T follicular helper cell (primary cell): ENCODE measurements around the gene POLR3A.

Source experiments
- DNase-seq: peaks from one replicate; pipeline ENCODE4 v3.0.0-alpha.2; 2020; ENCODE audit warnings: low read depth

Gene POLR3A

DNA sequence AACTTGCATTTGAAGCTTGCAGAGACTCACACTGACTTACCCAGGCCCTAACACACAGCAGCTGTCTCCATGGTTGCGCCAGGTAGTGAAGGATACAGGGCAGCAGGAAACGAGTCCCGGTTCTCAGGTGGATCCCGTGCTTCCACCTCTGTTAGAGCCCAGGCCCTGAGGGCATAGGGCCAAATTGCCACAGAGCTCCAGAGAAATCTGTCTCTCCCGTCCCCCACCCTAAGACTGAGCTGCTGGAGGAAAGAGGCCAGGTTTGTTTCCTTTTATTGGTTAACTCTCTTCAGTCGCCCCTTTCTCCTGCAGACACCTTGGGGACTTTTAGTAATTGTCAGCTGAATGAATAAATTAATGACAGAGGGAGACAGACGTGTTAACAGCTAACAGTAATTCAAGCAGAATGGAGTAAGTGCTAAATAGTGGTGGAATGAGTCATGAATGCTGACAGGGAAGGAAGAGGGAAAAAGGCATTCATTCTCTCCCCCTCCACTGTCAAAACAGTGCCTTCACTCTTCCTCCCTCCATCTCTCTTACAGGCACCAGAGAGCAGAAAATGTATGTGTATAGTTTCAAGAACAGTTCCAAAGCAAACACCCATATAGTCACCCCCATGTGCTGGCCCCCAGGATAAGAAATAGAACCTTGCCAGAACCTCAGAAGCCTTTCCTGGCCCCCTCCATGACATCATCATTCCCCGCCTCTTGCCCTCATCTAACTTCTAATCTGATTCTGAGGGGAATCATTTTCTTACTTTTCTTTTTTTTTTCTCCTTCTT lies 86.0 kb downstream of the POLR3A start:
- no peak for DNase-seq

DNA sequence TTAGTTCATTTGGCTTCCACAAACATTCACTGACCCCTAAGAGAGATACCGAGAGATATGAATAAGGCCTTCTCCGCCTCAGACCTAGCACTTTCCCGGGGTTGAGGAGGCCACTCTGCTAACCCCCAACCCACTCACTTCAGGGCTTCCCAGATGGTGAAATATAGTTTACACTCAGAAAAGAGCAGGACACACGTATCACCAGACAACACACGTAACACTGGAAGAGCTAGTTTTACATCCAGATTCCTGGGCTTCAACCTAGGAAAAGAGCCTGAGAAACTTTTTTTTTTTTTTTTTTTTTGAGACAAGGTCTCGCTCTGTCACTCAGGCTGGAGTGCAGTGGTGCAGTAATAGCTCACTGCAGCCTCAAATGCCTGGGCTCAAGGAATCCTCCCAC lies 87.5 kb downstream of the POLR3A start:
- no peak for DNase-seq

DNA sequence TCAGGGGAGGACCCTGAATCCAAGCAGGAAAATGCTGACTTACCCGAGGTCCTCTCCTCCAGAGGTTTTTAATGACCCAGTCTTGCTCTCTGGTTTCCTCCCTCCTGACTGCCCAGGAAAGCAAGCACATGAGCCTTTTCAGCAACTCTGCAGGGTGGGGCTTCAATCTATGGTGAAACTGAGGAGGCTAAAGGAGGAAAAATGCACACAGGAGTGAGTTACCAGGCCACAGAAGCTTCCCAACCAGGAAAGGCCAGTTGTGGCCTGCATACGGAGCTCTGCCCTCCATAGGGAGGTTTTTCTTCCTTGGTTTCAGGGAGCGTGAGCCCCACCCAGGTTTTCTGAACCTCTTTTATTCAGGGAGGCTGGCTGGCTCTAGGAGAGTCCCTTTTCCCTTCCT lies 88.7 kb downstream of the POLR3A start:
- DNase-seq = no peak

DNA sequence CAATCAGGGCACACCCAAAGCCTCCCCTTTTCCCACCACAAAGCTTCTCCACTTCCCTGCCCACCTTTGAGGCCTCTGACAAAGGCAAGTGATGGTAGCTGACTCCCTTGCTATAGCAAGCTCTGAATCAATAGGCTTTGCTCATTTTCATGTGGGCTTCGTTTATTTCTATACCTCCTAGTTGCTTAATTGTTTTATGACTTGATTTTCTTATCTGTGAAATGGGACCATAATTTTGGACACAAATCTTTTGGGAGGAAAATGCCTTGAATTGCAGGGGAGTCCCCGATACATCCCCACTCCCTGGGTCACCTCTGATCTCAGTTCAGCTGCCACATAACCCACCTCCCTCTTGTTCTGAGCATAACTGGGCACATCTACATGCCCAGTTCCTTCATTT lies 89.1 kb downstream of the POLR3A start:
- no peak for DNase-seq

DNA sequence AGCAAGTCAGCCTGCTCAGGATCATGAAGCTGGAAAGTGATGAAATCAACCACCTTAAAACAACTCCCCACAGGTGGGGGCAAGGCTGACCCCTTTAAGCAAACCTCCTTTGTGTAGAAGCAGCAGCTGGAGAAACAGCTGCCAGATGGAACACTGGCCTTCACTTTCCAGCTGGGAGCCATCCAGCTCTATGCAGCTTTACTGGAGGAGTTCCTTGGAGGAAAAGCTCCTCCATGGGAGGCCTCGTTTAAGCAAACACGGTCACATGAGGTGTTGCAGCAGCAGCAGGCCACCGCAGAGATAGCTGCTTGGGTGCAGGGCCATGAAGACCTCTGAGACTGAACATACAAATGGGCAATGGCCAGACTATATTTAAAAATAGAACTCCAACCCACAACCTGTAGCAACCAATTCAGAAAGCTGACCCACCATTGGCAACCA lies 89.7 kb downstream of the POLR3A start:
- DNase-seq = no peak

DNA sequence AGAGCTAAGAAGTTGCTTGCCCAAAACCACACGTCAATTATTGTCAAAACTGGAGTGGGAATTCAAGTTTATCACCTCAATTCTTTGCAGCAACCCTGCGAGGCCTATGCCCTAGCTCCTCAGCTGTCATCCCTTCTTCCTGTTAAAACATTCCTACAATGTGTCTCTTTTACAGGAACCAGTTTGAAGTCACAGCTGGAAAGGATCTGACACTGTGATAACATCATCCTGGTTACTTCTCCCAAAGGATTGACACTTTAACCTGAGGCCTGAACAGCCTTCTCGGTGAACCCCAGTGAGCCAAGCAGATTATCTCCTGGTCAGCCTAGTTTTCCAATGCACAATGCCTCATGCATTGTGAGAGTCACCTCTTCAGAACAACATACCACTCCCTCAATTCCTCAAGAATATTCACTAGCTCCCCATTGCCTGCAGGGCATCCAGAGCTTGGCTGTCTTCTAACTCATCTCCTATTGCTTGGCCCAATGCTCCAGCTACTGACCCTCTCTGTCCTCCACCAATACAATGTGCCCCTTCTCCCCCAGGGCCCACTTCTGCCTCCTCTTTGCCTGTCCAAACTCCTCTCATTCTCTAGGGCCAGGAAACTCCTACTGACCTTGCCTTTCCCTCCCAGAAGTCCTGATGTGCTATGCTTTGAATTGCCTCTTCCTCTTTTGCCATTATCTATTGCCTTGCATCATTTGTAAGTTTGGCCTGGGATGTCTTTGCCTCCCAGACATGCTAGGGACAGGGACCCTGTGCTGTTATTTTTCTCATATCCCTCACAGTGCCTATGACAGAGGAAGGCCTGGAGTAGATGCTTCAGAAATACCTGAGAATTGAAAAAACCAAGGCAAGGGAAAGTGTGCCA lies 92.4 kb downstream of the POLR3A start:
- DNase-seq = no peak

DNA sequence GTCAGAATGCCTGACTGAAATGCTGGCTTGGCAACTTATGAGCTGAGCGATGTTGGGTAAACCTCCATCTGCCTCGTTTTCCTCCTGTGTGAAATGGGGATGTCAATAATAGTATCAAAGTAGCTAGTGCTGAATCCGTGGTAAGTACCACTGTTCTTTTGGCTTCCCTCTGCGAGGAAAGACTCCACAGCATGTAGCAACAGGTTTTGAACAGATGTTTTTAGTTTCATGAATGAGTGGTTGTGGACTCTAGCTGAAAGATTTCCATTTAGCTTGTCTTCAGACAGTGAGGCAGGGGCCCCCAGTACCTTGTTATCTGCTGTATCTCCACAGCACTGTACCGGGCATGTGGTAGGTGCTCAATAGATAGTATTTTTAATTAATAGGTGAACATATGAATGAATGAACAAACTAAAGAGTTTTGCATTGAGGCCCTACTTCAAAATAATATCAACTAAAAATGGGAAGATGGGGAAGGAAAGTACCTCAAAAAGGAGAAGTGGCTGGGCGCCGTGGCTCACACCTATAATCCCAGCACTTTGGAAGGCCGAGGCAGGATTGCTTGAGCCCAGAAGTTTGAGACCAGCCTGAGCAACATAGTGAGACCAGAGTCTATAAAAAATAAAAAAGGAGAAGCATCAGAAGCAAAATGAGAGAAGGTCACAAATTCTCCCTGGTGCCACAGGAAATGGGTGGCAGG lies 97.1 kb downstream of the POLR3A start:
- DNase-seq = no peak

DNA sequence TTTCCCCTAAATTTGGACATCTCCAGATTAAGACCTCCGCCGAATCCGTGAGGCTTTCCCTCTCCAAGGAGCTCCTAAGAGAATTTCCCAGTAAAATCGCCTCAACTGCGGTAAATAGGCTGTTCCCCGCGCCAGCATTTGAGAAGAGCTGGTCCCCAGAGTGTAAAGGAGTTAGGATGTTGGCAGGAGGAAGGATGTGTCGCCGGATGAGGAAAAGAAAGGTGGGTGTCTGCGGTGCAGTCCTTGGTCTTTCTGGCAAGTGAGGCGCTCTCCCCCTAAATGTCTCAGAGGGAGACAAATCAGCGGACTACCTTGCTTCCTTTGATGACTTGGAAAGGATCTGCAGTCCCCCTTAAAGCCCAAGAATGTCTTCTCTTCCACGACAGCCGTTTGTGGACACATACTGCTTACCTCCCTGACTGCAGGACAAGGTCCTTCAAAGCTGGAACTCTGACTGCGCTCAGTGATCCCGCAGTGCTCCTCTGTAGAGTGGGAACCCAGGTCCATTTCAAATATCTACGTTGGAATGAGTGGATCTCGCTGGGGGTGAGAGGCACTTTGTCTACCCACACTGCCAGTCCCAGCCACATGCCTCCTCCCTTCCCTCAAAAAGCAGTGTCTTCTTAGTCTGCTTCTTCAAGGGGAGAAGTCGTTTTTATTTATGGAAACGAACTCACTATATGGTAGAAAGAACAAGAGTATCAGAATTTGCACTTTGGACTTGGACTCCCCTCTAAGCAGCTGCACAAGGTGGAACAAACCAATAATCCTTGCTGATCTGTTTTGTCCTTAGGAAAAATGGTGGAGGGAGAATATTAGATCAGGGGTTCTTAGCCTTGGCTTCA lies 101.7 kb downstream of the POLR3A start:
- no peak for DNase-seq

DNA sequence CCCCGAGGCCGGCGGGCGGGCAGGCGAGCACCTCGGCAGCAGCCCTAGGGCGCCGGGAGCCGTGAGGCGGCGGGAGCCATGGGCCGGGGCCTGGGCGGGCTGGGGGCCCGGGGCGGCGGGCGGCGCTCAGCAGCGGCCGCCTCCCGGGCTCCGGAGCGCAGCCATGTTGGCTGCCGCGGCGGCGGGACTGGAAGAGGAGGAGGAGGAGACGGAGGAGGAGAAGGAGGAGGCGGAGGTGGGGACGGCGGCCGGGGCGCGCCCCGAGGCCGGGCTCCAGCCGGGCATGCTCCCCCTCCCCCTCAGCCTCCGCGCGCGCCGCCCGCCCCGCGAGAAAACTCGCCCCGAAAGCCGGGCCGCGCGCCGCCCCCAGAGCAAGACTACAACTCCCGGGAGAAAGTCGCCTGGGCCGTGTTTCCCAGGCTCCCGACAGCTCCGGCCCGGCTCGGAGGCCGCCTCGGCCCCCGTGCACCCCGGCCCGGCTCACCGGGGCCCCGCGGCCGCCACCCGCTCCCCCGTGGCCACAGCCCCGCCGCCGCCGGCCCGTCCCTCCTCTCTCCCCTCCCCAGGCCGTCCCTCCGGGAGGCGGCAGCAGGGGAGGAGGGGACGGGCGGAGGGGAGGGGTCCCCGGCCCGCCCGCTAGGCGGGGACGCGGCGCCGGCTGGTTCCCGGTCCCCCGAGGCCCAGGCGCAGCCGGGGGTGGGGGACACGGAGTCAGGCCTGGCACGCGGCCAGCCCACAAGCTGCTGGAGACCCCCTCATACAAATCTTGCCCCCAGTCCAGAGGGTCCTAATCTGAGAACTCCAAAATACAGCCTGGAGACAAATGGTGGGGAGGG lies 102.5 kb downstream of the POLR3A start, which contains the start of gene DLG5:
Gene DLG5 (minus strand): TSS at position 190 of the 836 bp plus-strand sequence. CDS start 235 bp downstream, outside the sequence.
- DNase-seq = no peak

DNA sequence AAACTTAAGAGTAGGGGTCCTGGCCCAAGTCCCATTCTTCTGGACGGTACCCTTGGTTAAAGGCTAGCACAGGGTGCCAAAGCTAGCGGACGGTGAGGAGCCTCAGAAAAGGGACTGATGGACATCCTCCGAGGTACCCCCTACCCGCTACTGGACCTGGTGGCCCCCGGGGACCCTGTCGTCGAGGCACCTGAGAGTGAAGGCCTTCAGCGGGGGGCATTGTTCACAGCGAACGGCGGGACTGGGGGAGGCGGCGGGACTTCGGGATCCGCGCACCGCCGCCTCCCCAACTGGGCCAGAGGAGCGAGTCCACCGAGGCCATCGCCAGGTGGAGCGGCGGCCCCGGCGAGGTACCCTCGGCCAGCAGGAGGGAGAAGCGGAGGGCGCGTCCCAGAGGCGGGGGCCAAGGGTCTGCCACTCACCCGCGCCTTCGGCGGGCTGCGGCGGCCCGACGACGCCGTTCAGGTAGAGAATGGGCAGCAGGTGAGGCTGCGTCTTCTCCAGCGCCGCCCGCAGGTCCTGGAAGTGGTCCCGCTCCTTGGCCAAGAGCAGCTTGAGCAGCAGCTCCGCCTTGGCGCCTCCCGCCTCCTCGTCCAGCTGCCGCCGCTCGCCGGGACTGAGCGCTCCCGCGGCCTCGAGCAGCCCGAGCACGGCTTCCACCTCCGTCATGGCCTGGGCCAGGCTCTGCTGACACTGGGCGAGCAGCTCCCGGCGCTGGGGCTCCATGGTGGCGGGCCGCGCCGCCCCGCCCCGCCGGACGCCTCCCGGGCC lies 103.3 kb downstream of the POLR3A start:
- no peak for DNase-seq

DNA sequence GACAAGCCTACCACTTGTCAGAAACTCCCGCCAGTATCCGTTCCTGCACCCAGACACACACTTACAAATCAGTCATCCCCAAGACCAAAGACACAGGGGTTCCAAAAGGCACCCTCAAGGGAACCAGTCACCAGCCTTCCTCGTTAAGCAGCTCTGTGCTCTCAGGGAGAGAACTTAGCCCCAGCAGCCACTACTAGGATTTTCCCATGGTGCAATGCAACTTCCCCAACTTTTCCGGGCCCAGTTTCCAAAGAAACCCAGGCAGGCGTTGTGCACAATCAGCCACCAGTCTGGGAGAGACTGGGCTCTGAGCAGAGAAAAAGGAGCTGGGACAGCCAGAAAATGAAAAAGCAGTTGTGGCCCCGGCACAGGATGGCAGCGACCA lies 103.9 kb downstream of the POLR3A start:
- DNase-seq = no peak

DNA sequence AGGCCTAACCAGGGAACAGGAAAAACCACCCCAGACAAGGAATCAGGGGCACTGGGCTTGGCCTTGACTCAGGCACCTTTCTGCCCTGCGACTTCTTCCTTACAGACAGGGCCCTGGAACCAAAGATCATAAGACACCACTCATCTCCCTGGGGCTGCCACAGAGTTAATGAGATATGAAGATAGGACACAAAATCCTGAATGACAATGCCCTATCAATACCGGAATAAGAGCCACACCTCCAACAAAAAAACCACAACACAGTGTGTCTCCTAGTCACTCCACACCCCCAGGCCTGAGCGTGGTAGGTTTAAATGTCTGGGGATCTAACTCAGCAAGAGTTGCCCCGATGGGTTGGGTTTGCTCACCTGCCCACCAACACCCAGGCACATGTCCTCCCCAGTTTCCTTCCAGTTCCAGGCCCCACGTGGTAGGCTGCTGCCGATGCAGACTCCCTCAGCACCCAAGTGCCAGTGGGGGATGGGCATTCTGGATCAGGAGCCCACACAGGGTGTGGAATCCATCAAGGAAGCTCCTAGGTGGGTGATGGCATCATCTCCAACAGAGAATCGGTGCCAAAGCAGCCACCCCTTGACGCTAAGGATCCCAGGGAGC lies 106.6 kb downstream of the POLR3A start:
- DNase-seq = no peak

DNA sequence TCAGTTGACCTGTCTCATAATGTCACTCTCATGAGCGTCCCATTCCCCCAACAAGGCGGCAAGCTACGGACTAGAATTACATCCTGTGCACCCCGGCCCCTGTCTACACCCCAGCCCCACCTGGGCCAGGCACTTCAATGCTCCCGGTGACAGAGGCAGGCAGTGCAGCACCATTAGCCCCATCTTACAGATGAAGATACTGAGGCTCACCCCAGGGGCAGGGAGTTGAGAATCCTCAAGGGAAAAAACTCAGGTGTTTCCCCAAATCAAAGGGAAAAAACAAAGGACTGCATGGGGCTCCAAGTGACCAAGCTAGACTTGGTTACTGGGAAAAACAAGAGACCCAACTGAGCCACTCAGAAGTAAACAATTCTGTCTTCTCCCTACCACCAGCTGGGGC lies 107.3 kb downstream of the POLR3A start:
- DNase-seq = no peak

DNA sequence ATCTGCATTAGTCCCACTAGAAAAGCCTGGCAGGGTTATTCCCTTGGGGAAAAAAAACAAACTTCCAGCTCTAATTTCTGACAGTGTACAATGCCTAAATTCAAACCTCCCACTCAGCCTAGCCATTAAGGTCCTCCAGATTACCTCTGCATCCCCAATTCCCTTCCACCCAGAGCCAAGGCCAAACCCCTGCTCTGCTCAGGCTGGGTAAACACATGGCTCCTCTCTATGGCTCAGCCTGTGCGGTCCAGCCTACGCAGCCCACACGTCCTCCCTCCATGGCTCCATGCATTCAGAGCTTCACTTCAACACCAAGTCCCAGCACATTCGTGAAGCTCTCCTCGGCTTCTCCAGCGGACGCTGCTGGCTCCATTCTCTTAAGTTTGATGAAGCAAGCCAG lies 107.9 kb downstream of the POLR3A start:
- DNase-seq = no peak

DNA sequence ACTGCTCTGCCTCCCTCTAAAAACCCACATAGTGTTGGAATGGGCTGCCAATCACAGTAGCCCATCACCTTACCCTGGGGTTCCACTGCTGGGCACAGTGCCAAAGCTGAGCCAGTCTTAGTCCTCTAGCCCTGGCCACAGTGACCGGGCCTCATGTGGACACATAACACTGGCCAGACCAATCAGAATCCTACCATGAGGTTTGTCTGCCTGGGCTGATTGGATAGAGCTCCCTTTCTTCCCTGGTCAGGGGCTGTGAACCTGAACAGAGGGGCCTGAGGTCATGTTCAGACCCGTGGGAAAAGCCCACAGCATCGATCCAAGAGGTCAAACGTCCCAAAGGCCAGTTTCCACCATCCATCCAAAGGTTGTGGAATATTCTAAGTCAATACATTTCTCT lies 108.8 kb downstream of the POLR3A start:
- DNase-seq = no peak

DNA sequence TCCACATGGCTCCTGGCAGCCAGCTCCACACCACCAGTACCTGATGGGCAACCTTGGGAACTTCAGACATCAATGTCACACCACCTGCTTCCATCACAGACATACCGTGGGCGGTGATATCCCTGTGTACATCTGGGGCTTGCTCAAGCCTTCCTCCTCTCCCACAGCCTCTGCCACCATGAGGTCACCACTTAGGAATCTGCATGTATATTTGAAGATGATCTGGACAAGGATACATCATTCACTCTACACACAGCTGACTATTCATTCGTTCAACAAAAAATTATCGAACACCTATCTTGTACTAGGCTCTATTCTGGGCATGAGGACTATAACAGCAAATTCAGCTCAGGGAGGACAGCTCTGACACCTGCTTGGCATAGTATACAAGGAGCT lies 109.6 kb downstream of the POLR3A start:
- DNase-seq = no peak
